GM03348 (cell line): ENCODE data around the gene CLBA1.
"Not testable (repeated sequence)": the region's sequence is repeated elsewhere in the genome, so short reads cannot be mapped to it uniquely, and the experiment has no call there.

Experiments used
- DNase-seq: peaks from one replicate; pipeline ENCODE4 v3.0.0; 2012; ENCODE audit warnings: low spot score

Gene CLBA1

DNA sequence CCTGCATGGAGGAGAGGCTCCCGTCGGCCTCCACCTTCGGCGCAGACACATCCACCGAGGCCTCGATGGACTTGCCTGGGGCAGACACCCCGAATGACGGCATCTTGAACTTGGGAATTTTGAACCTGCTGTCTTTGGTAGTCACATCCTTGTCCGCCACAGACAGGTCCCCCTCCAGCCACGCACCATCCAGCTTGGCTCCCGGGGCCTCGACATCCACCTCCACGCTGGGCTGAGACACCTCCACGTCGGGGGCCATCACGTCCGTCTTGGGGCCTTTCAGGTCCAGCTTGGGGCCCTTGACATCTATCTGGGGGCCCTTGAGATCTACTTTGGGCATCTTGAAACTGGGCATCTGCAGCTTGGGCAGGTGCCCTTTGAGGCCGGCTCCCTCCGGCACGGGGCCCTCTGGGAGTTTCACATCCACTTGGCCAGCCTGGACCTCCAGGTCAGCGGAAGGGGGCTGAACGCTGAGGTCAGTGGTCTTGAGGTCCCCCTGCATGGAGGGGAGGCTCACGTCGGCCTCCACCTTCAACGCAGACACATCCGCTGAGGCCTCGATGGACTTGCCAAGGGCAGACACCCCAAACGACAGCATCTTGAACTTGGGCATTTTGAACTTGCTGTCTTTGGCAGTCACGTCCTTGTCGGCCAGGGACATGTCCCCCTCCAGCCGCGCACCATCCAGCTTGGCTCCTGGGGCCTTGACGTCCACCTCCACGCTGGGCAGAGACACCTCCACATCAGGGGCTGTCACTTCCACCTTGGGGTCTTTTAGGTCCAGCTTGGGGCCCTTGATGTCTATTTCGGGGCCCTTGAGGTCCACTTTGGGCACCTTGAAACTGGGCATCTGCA lies 37.5 kb upstream of the CLBA1 start:
- not testable (repeated sequence) for DNase-seq

DNA sequence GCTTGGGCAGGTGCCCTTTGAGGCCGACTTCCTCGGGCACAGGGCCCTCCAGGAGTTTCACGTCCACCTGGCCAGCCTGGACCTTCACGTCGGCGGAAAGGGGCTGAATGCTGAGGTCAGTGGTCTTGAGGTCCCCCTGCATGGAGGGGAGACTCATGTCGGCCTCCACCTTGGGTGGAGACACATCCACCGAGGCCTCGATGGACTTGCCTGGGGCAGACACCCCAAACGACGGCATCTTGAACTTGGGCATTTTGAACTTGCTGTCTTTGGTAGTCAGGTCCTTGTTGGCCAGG lies 36.9 kb upstream of the CLBA1 start:
- DNase-seq: no peak

DNA sequence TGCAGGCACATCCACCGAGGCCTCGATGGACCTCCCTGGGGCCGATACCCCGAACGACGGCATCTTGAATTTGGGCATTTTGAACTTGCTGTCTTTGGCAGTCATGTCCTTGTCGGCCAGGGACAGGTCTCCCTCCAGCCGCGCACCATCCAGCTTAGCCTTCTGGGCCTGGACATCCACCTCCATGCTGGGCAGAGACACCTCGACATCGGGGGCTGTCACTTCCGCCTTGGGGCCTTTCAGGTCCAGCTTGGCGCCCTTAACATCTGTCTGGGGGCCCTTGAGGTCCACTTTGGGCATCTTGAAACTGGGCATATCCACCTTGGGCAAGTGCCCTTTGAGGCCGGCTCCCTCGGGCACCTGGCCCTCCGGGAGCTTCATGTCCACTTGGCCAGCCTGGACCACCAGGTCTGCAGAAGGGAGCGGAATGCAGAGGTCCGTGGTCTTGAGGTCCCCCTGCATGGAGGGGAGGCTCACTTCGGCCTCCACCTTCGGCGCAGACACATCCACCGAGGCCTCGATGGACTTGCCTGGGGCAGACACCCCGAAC lies 36.1 kb upstream of the CLBA1 start:
- DNase-seq: not testable (repeated sequence)

DNA sequence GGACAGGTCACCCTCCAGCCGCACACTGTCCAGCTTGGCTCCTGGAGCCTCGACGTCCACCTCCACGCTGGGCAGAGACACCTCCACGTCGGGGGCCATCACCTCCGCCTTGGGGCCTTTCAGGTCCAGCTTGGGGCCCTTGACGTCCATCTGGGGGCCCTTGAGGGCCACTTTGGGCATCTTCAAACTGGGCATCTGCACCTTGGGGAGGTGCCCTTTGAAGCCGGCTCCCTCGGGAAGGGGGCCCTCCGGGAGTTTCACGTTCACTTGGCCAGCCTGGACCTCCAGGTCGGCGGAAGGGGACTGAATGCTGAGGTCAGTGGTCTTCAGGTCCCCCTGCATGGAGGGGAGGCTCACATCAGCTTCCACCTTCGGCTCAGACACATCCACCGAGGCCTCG lies 35.6 kb upstream of the CLBA1 start:
- no peak for DNase-seq

DNA sequence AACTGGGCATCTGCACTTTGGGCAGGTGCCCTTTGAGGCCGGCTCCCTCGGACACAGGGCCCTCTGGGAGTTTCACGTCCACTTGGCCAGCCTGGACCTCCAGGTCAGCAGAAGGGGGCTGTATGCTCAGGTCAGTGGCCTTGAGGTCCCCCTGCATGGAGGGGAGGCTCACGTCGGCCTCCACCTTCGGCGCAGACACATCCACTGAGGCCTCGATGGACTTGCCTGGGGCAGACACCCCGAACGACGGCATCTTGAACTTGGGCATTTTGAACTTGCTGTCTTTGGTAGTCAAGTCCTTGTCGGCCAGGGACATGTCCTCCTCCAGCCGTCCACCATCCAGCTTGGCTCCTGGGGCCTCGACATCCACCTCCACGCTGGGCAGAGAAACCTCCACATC lies 34.9 kb upstream of the CLBA1 start:
- DNase-seq: not testable (repeated sequence)

DNA sequence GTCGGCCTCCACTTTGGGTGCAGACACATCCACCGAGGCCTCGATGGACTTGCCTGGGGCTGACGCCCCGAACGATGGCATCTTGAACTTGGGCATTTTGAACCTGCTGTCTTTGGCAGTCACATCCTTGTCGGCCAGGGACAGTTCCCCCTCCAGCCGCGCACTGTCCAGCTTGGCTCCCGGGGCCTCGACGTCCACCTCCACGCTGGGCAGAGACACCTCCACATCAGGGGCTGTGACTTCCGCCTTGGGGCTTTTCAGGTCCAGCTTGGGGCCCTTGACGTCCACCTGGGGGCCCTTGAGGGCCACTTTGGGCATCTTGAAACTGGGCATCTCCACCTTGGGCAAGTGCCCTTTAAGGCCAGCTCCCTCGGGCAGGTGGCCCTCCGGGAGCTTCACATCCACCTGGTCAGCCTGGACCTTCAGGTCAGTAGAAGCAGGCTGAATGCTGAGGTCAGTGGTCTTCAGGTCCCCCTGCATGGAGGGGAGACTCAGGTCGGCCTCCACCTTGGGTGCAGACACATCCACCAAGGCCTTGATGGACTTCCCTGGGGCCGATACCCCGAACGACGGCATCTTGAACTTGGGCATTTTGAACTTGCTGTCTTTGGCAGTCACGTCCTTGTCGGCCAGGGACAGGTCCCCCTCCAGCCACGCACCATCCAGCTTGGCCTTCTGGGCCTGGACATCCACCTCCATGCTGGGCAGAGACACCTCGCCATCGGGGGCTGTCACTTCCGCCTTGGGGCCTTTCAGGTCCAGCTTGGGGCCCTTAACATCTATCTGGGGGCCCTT lies 33.5 kb upstream of the CLBA1 start:
- DNase-seq: not testable (repeated sequence)

DNA sequence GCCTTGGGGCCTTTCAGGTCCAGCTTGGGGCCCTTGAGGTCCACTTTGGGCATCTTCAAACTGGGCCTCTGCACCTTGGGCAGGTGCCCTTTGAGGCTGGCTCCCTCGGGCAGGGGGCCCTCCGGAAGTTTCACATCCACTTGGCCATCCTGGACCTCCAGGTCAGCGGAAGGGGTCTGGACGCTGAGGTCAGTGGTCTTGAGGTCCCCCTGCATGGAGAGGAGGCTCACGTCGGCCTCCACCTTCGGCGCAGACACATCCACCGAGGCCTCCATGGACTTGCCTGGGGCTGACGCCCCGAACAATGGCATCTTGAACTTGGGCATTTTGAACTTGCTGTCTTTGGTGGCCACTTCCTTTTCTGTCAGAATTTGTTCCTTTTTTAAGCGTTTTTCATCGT lies 32.5 kb upstream of the CLBA1 start:
- DNase-seq: no peak

DNA sequence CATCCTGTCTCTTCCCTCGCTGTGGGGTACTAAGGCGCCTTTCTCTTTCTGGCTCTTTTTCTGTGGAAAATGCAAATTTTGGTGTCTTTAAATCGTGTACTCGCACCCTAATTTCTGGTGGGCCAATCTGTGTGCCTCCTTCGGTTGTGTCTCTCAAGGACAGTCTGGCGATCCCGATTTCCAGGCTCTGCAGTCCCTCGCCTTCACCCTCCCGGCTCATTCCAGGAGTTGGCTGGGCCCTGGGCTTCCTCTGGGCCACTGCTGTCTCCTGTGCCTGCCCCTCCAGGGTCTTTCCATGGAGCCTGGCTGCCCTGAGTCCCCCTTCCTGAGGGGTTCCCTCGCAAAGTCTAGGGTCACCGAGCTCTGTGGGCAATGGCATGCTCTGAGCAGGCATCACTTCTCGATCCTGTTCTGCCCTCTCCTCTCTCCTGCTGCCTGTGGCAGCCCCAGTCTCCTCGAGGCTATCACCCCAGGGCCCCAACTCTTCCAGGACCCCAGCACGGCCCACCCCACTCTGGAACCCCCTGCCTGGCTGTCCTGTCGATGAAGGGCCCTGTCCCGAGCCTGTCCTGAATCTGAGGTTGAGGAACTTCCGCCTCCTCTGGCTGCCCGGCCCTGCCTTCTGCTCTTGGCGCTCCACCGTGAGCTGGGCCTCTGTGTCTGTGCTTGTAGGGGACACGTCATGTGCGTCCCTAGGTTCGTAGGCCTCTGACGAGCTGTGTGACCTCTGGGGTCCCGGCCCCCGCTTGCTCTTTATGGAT lies 31.5 kb upstream of the CLBA1 start:
- no peak for DNase-seq

DNA sequence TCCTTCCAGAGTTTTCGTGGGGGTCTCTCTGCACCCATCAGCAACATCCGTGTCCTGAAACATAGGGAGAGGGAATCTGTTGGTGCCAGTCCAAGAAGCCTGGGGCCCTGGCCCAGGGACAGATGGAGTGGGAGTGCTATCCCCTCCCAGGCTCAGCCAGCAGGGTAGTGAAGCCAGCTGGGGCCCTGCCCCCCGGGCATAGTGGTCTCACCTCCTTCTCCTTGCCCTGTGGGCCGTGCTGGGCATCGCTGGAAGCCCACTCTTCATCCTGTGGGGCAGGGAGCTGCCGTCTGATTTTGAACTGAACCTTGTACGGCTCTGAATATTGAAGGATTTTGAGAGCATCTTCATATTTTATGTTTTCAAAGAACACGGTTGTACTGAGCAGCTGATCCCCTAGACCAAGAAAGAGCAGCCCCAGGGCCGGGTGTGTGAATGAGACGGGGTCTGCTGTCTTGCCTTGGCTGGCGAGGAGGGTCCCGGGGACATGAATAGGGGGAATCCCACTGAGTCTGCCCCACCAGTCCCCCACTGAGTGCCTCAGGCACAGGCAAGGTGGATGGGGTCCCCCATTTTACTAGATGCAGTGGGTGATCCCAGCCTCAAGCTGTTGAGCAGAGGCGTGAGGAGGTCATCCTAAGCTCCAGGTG lies 30.7 kb upstream of the CLBA1 start:
- DNase-seq: no peak

DNA sequence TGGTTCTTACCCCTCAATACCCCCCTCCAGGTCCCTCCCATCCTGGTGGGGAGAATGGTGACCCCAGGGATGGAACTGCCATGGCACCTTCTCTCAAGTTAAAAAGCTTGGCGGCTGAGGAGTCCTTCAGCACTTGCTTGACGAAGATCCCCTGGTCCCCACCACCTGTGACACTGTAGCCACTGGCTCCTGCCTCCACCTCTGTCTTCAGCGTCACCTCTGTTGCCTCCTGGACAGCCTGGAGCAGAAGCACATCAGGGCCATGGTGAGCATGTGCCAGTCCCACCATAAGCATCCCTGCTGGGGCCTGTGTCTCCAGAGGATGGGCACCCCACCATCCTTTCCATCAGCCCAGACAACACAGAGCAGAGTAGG lies 30.2 kb upstream of the CLBA1 start:
- DNase-seq: no peak

DNA sequence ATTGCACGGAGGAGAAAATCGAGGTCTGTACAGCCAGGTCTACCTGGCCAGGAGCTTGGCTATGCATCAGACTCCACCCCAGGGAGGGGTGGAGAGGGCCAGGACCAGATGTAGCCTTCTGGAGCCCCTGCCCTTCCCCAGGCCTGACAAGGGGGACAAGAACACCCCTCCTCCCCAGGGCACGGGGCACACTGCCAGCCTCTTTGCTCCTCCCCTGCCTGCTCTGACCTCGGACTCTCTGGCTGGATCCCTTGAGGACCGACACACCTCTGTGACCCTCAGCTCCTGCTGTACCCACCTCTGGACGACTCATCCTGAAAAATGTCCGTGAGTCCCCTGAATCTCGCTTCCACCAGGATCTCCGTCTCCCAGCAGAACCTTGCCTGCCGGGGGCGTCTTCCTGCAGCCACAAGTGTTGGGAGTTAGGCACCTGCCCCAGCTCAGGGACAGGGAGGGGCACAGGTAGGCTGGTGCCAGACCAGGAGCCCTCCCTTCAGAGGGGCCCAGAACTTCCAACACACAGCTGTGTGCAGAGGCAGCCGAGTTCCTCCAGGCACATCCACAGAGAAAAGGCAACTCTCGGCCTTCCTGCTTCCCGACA lies 29.2 kb upstream of the CLBA1 start:
- DNase-seq: no peak

DNA sequence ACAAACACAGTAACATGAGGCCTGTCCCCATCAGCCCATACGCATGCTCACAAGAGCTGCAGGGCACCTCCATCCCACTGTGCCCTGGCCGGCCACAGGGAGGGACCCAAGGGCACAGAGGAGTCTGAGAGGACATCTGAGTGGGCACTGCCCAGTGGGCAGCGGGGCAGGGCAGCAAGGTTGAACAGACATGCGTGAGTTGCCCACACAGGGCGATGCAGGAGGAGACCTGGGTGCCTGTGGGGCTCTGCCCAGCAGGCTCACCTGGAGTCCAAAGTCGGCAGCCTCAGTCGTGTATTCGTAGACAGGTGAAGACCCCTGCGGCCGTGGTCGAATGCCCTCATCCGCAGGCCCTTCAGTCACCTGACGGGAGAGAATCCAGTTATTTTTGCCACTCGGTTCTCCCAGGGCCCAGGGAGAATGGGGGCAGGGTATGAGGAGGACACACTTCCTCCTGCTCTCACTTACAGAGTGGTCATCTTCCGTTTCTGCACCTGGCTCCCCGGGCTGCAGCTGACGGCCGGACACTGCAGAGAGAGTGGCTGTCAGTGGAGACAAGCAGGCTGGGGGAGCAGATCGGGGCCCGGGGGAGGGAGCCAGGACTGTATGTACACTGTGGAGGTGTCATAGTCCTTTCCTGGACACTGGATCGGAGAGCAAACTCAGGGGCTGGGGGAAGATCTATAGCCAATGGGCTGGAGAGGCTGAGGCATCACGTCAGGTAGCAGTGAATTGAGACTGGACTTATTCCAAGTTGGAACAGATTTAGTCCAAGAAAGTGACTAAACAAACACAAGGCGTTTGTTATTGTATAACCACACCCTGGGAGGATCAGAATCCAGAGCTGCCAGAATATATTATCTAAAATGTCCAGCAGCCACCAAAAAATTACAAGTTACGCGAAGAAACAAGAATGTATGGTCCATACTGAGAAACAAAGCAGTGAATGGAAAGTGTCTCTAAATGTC lies 28.2 kb upstream of the CLBA1 start:
- DNase-seq: no peak

DNA sequence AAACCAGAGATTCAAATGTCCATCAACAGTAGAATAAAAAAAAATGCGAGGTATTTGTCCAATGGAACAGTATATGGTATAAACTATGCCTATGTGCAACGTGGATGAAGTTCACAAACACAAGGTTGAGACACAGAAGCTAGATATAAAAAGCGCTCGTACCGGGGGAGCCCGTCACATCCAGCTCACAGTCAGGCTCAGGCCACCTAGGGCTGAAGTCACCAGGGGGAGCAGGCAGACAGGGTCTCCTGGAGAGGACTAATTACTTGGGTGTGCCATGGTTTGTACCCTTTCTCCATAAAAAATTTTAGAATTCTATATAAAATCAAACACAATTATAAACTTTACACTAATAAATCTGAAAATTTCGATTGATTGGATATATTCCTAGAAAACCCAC lies 21.0 kb upstream of the CLBA1 start:
- DNase-seq: no peak

DNA sequence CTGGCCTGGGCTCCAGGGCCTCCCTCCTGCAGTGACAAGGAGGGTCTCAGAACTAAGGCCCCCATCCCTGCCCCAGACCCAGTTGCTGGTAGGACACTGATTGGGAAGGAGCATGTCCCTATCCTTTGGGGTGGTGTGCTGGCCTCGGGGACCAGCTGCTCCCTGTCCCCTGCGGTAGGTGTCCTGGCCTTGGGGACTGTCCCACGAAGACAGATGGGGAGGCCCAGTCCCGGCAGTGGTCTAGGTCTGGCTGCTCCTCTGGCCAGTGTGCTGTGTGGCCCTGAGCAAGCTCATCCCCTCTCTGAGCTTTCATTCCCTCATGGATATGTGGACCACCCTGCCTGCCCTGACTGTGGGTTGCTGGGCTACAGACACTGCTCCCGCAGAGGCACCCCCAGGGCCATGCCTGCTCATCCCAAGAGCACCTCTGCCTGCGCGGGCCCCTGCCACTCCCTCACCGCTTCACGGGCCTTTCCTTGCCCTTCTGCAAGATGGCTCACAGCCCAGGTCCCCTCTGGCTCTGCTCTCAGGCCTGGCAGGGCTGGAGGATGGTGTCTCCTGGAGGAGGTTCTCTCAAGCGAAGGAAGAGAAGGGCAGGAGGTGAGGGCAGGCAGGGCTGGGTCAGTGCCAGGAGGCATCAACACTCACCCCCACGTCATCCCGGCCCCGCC lies 19.9 kb upstream of the CLBA1 start:
- no peak for DNase-seq

DNA sequence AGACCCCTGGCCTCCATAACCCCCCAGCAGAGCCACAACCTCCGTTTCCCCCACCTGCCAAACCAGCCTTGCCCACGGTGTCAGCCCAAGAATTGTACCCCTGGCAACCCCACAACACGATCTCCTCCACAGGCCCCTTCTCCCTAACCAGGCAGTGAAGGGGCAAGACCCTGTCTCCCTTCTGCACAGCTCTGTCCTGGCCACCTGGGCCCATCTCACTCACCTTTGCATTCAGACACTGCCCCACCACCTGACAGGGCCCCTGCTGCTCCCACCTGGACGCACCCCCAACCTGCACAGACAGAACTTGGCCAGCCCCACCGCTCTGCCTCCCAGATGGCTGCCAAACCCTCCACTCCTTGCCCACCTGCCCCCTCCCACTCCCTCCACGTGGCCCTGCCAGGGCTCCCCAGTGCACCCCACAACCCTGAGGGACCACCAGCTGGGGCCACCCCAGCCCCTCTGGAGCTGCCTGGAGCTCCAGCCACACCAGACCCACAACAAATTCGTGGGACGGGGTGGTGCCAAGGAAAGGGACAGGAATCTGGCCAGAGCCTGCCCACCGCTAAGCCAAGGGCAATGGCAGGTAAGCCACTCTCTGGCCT lies 19.2 kb upstream of the CLBA1 start:
- DNase-seq: no peak

DNA sequence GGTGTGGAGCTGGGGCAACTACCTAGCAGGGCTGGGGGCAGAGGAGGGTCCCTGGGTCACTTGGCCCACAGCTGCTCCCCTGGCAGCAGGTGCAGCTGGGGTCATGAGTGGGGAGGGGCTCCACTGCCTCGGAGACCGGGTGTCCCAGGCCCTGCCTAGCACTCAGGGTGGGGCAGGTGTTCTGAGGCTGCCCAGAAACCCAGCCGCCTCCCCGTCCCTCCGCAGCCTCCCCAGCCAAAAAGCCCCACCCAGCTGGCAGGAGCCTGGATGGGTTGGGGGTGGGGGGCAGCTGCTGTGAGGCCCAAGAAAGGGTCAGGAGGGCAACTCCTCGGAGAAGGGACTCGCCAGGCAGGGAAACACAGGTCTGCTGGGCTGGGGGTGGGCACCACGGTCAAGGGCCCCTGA lies 18.6 kb upstream of the CLBA1 start:
- no peak for DNase-seq

DNA sequence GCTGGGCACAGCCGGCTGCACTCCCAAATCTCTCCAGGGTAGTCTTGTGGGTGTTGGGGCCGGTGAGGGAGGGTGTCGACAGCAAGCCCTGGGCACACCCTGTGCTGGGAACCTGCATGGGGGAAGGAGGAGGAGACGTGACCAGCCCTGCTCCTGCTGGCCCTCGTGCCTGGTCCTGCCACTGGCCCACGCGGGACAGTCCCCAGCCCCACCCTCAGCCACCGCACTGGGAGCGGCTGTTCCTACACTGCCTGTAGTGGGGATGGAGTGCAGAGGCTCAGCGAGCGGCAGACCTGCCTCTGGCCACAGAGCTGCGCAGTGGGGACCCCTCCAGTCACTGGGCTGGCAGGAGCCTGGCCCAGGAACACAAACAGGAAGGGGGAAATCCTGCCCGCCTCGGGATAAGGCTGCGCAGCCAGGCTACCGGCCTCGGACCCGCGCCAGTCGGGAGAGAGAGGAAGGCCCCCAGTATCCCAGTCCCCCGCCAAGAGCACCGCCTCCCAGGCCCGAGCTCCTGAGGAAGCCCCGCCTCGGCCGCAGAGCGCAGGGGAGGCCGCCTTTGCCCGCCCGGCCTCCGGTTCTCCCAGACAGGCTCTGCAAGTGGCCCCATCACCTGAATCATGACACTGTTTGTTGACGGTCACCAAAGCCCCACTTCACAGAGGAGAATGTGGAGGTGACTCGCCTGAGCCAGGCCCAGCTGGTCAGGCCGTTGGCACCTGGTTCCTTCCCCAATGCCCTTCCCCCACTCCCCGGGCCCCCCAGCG lies 18.0 kb upstream of the CLBA1 start:
- peak; percentile 70 for DNase-seq

DNA sequence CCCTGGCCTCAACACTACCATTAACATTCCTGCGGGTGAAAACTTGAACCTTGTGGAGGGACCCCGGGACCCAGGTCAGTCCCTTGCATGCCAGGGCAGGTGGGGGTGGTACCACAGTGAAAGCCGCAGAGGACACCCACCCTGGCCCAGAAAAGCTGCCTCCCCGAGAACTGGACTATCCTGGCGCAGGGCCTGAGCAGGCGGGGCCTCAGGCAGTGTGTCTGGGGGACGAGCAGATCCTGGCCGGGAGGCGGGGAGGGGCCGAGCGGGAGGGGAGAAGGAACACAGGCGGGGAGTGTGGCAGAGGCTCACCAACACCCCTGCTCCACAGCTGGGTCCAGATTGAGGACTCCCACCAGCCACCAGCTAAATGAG lies 17.4 kb upstream of the CLBA1 start:
- peak; percentile 88 for DNase-seq
